Right lobe of liver (tissue), 6 donors: ENCODE results near the gene R3HDM4. TPM values are rescaled to one million over a fixed set of nuclear protein-coding genes. Genes with fewer than 3 reads are reported as not detected.
"Not testable (repeated sequence)": the region's sequence is repeated elsewhere in the genome, so short reads cannot be mapped to it uniquely, and the experiment has no call there.

Experiments used
- ATAC-seq, 4 donors: fragments of 200-7000 bp; cut with Tn5 transposase; one replicate each; pipeline ENCODE4 v1.9.1; 2020; ENCODE audit warnings: mild to moderate bottlenecking in 4 of 4, moderate library complexity in 4 of 4
- DNase-seq, 3 donors: peaks; one replicate each; pipeline ENCODE4 v3.0.0-alpha.2; 2020
- H3K27ac ChIP-seq, 3 donors: fragments of 200-600 bp; one replicate each; pipeline ENCODE4 v1.8.0; 2022
- H3K27me3 ChIP-seq, 2 donors: fragments of 200-600 bp; one replicate each; pipeline ENCODE4 v1.8.0; 2022
- H3K36me3 ChIP-seq, 4 donors: fragments of 200-600 bp; sonication (generic) in 1 of 4; one replicate each; pipeline versions ENCODE4 v1.5.1 to v1.8.0; 2017 to 2022; ENCODE audit warnings: control low read depth in 1 of 4
- H3K4me1 ChIP-seq, 4 donors: fragments of 200-600 bp; sonication (generic) in 1 of 4; one replicate each; pipeline versions ENCODE4 v1.5.1 to v1.8.0; 2017 to 2022; ENCODE audit warnings: control low read depth in 1 of 4
- H3K4me3 ChIP-seq, 3 donors: fragments of 200-600 bp; one replicate each; pipeline ENCODE4 v1.8.0; 2022
- H3K9me3 ChIP-seq, 4 donors: fragments of 200-600 bp; sonication (generic) in 1 of 4; one replicate each; pipeline versions ENCODE4 v1.5.1 to v1.8.0; 2017 to 2022; ENCODE audit warnings: control low read depth in 1 of 4
- POLR2A ChIP-seq: fragments of 450-650 bp; IDR thresholded peaks from one replicate; pipeline ENCODE4 v1.6.1; 2017; ENCODE audit warnings: antibody characterized with exemption, mild to moderate bottlenecking
- WGBS: methylation state at CpG from one replicate; pipeline ENCODE4 v1.1.6; 2018; ENCODE audit warnings: low coverage, low lambda C conversion rate; ENCODE audit not compliant: insufficient coverage; ENCODE audit errors: missing lambda C conversion rate; 5-methylcytosine and 5-hydroxymethylcytosine counted together
- intact Hi-C, 2 donors: fragments of 100-400 bp; cut with DNase I; formaldehyde crosslinking; loops; one replicate each; pipeline versions ENCODE4 v1.11.2 to v1.14.1; 2022
- total RNA-seq, 6 experiments: library from RNA; depleted of rRNA in 2 of 6; stranded (reverse); fragments of >200 nt in 2 of 6; fragmentation: NEBNext Ultra II Directional in 3 of 6; extraction: Animal tissue kit (Norgen Biotek cat#: 25700) in 3 of 6; gene quantifications; one replicate each; pipeline versions ENCODE4 v1.1.0 to v1.2.4, GENCODE V29; 2016 to 2023
- TF ChIP-seq, protein P1 (sequence below), 4 donors: fragments of 200-600 bp in 3 of 4; fragments of 450-650 bp in 1 of 4; IDR thresholded peaks; one replicate each; pipeline versions ENCODE4 v1.5.1 to v1.8.0; 2016 to 2022; ENCODE audit warnings: antibody characterized with exemption in 4 of 4, mild to moderate bottlenecking in 2 of 4
- donor health status: DM: no; HTN: yes; CAD: no.
- donor health status: DM: no; HTN: no; CAD: no.
- donor health status: DM: no; HTN: no; CAD: no.
- donor health status: DM: no; HTN: yes; CAD: no.
- donor health status: DM: no; HTN: yes; CAD: no.

R3HDM4 gene
- total RNA-seq, 6 experiments from 2014 or later: 14.5 to 28.2 (median 20.5) TPM

- no peaks in the 10 kb centered on the region for H3K27me3 ChIP-seq
Observed at GRCh38 chr19:855142-855541, 57.9 kb downstream of the R3HDM4 start.

GRCh38 chr19:854549-854948 lies 58.5 kb downstream of the R3HDM4 start:
- no peaks in the 10 kb centered on the region for H3K9me3 ChIP-seq
- H3K27me3 ChIP-seq: no peaks in the 10 kb centered on the region
- H3K4me3 ChIP-seq: no peak overlapping the region
- TF ChIP-seq, protein P1, sequence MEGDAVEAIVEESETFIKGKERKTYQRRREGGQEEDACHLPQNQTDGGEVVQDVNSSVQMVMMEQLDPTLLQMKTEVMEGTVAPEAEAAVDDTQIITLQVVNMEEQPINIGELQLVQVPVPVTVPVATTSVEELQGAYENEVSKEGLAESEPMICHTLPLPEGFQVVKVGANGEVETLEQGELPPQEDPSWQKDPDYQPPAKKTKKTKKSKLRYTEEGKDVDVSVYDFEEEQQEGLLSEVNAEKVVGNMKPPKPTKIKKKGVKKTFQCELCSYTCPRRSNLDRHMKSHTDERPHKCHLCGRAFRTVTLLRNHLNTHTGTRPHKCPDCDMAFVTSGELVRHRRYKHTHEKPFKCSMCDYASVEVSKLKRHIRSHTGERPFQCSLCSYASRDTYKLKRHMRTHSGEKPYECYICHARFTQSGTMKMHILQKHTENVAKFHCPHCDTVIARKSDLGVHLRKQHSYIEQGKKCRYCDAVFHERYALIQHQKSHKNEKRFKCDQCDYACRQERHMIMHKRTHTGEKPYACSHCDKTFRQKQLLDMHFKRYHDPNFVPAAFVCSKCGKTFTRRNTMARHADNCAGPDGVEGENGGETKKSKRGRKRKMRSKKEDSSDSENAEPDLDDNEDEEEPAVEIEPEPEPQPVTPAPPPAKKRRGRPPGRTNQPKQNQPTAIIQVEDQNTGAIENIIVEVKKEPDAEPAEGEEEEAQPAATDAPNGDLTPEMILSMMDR (IDR thresholded peaks at IDR 0.05): no peak
- TF ChIP-seq POLR2A: no peak
- DNase-seq (no peak), ATAC-seq (no peak)
- H3K27ac ChIP-seq: no peak overlapping the region
- peaks cover 0 to 8% (median 3%) of the 10 kb centered on the region in 4 donors for H3K4me1 ChIP-seq
- no peaks in the 10 kb centered on the region for H3K36me3 ChIP-seq
- WGBS: 53% methylated on average over 6 of the region's 6 CpGs
- intact Hi-C loops: loop anchor here (10.0 kb wide), 2 partner anchors 120 to 140 kb away; no protein-coding TSS in a partner anchor

More at GRCh38 chr19:855142-855541, 57.9 kb downstream of the R3HDM4 start:
- 82% methylated on average over 6 of the region's 12 CpGs for WGBS
- H3K27ac ChIP-seq: no peak overlapping the region
- DNase-seq: no peak
- no peaks in the 10 kb centered on the region for H3K9me3 ChIP-seq
- peaks cover 0 to 8% (median 3%) of the 10 kb centered on the region in 4 donors for H3K4me1 ChIP-seq
- TF ChIP-seq, protein P1 (IDR thresholded peaks at IDR 0.05): no peak
- TF ChIP-seq POLR2A: no peak
- no peaks in the 10 kb centered on the region for H3K36me3 ChIP-seq
- ATAC-seq: no peak
- H3K4me3 ChIP-seq: no peak overlapping the region
- intact Hi-C loops: loop anchor here (10.0 kb wide), 2 partner anchors 120 to 140 kb away; no protein-coding TSS in a partner anchor

DNA sequence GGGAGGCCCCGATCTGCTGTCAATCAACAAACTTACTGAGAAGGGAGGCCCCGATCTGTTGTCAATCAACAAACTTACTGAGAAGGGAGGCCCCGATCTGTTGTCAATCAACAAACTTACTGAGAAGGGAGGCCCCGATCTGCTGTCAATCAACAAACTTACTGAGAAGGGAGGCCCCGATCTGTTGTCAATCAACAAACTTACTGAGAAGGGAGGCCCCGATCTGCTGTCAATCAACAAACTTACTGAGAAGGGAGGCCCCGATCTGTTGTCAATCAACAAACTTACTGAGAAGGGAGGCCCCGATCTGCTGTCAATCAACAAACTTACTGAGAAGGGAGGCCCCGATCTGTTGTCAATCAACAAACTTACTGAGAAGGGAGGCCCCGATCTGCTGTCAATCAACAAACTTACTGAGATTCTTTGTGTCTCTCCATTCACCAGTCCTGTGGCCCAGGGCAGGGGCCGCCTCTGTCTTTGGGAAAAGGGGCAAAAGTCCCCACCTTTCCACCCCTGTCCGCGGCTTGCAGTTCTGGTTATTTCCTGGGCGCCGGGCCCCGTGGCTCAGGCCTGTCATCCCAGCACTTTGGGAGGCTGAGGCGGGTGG lies 59.3 kb downstream of the R3HDM4 start:
- H3K36me3 ChIP-seq, H3K4me3 ChIP-seq, DNase-seq, ATAC-seq, H3K27me3 ChIP-seq, H3K9me3 ChIP-seq, H3K27ac ChIP-seq, H3K4me1 ChIP-seq: not testable (repeated sequence)
- intact Hi-C loops: loop anchor here (10.0 kb wide), 2 partner anchors 121 to 141 kb away; no protein-coding TSS in a partner anchor
- WGBS: 66% methylated on average over 10 of the region's 17 CpGs

GRCh38 chr19:853014-853585 lies 59.9 kb downstream of the R3HDM4 start:
- Histone ChIP-seq H3K9me3 (no peaks in the 10 kb centered on the region), H3K4me3 (no peak overlapping the region), H3K27me3 (no peaks in the 10 kb centered on the region), H3K27ac (no peak overlapping the region), H3K4me1 (peaks cover 0 to 8% (median 3%) of the 10 kb centered on the region in 4 donors), H3K36me3 (no peaks in the 10 kb centered on the region)
- TF ChIP-seq, protein P1 (IDR thresholded peaks at IDR 0.05): no peak
- no peak for TF ChIP-seq POLR2A
- no peak for ATAC-seq
- no peak for DNase-seq
- intact Hi-C loops: loop anchor here (10.0 kb wide), 2 partner anchors 122 to 142 kb away; no protein-coding TSS in a partner anchor
- 50% methylated on average over 2 of the region's 67 CpGs for WGBS
